ENCODE results near the gene KAZN. TPM values are rescaled to one million over a fixed set of nuclear protein-coding genes. Genes with fewer than 3 reads are reported as not detected.

KAZN gene
- total and polyA plus RNA-seq, 4 donors = 7.6 to 18.8 (median 11.2) TPM

GRCh38 chr1:14820295-14821085, 222.0 kb downstream of the KAZN start:
- Histone ChIP-seq H3K4me3 (no peak overlapping the region), H3K4me1 (ENCODE audit: control insufficient read depth in 5 of 5, insufficient read depth in 5 of 5, low read length in 5 of 5) (peaks cover 0 to 3% (median 0%) of the 10 kb centered on the region in 5 donors), H3K9me3 (ENCODE audit: control insufficient read depth in 4 of 4, insufficient read depth in 3 of 4, low read length in 3 of 4) (no peaks in the 10 kb centered on the region), H3K9ac (ENCODE audit: insufficient read depth in 1 of 2, low read length in 2 of 2) (no peak overlapping the region), H3K27me3 (ENCODE audit: control insufficient read depth in 3 of 3, insufficient read depth in 3 of 3, low read length in 2 of 3) (no peaks in the 10 kb centered on the region), H3K36me3 (ENCODE audit: control insufficient read depth in 4 of 4, insufficient read depth in 4 of 4, low read length in 4 of 4) (no peaks in the 10 kb centered on the region), H3K27ac (ENCODE audit: low read depth in 1 of 2, low read length in 1 of 2) (no peak overlapping the region)
- WGBS, 2 donors = 82 to 90% methylated on average over 18 of the region's 18 CpGs
- TF ChIP-seq, protein P1, sequence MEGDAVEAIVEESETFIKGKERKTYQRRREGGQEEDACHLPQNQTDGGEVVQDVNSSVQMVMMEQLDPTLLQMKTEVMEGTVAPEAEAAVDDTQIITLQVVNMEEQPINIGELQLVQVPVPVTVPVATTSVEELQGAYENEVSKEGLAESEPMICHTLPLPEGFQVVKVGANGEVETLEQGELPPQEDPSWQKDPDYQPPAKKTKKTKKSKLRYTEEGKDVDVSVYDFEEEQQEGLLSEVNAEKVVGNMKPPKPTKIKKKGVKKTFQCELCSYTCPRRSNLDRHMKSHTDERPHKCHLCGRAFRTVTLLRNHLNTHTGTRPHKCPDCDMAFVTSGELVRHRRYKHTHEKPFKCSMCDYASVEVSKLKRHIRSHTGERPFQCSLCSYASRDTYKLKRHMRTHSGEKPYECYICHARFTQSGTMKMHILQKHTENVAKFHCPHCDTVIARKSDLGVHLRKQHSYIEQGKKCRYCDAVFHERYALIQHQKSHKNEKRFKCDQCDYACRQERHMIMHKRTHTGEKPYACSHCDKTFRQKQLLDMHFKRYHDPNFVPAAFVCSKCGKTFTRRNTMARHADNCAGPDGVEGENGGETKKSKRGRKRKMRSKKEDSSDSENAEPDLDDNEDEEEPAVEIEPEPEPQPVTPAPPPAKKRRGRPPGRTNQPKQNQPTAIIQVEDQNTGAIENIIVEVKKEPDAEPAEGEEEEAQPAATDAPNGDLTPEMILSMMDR (IDR thresholded peaks at IDR 0.05; ENCODE audit: control extremely low read depth, extremely low read depth) = no peak
- DNase-seq (no peak), ATAC-seq (ENCODE audit: insufficient read depth, low FRiP score) (no peak)

GRCh38 chr1:14822493-14822892, 224.0 kb downstream of the KAZN start:
- DNase-seq = no peak
- no peak overlapping the region for H3K4me3 ChIP-seq
- no peak overlapping the region for H3K9ac ChIP-seq (ENCODE audit: insufficient read depth in 1 of 2, low read length in 2 of 2)

GRCh38 chr1:14822996-14823395, 224.5 kb downstream of the KAZN start:
- H3K4me3 ChIP-seq = no peak overlapping the region
- no peaks in the 10 kb centered on the region for H3K9me3 ChIP-seq (ENCODE audit: control insufficient read depth in 4 of 4, insufficient read depth in 3 of 4, low read length in 3 of 4)
- no peaks in the 10 kb centered on the region for H3K27me3 ChIP-seq (ENCODE audit: control insufficient read depth in 3 of 3, insufficient read depth in 3 of 3, low read length in 2 of 3)
- ATAC-seq (ENCODE audit: insufficient read depth, low FRiP score) = no peak
- no peaks in the 10 kb centered on the region for H3K36me3 ChIP-seq (ENCODE audit: control insufficient read depth in 4 of 4, insufficient read depth in 4 of 4, low read length in 4 of 4)
- no peak overlapping the region for H3K27ac ChIP-seq (ENCODE audit: low read depth in 1 of 2, low read length in 1 of 2)
- no peak overlapping the region for H3K9ac ChIP-seq (ENCODE audit: insufficient read depth in 1 of 2, low read length in 2 of 2)
- 80 to 81% methylated on average over 14 of the region's 14 CpGs for WGBS, 2 donors
- no peak for DNase-seq
- TF ChIP-seq, protein P1 (IDR thresholded peaks at IDR 0.05; ENCODE audit: control extremely low read depth, extremely low read depth) = no peak
- H3K4me1 ChIP-seq (ENCODE audit: control insufficient read depth in 5 of 5, insufficient read depth in 5 of 5, low read length in 5 of 5) = no peaks in the 10 kb centered on the region

More at GRCh38 chr1:14822493-14822892, 224.0 kb downstream of the KAZN start:
- ATAC-seq (ENCODE audit: insufficient read depth, low FRiP score) = no peak
- TF ChIP-seq, protein P1 (IDR thresholded peaks at IDR 0.05; ENCODE audit: control extremely low read depth, extremely low read depth) = no peak
- Histone ChIP-seq H3K9me3 (ENCODE audit: control insufficient read depth in 4 of 4, insufficient read depth in 3 of 4, low read length in 3 of 4) (no peaks in the 10 kb centered on the region), H3K27ac (ENCODE audit: low read depth in 1 of 2, low read length in 1 of 2) (no peak overlapping the region), H3K27me3 (ENCODE audit: control insufficient read depth in 3 of 3, insufficient read depth in 3 of 3, low read length in 2 of 3) (no peaks in the 10 kb centered on the region), H3K36me3 (ENCODE audit: control insufficient read depth in 4 of 4, insufficient read depth in 4 of 4, low read length in 4 of 4) (no peaks in the 10 kb centered on the region), H3K4me1 (ENCODE audit: control insufficient read depth in 5 of 5, insufficient read depth in 5 of 5, low read length in 5 of 5) (no peaks in the 10 kb centered on the region)
- 91 to 93% methylated on average over 14 of the region's 14 CpGs for WGBS, 2 donors

Measured in lung (tissue), 12 donors.